Smooth muscle cell (in vitro differentiated cells): ENCODE results near the gene NOS1AP. TPM values are rescaled to one million over a fixed set of nuclear protein-coding genes. Genes with fewer than 3 reads are reported as not detected.

Source experiments
- DNase-seq: peaks from one replicate; lab custom pipeline; 2025; ENCODE audit not compliant: unreplicated experiment; lab: John Stamatoyannopoulos, UW
- H2AFZ ChIP-seq: fragments of 200-600 bp; sonication (generic); 2 replicates; pipeline ENCODE4 v1.6.0; 2016; ENCODE audit warnings: antibody characterized with exemption, low read depth, mild to moderate bottlenecking
- H3F3A ChIP-seq: fragments of 200-600 bp; sonication (generic); 2 replicates; pipeline ENCODE4 v1.6.0; 2017; ENCODE audit warnings: antibody characterized with exemption, low read depth
- H3K27ac ChIP-seq: fragments of 200-600 bp; sonication (generic); 2 replicates; pipeline ENCODE4 v1.5.1; 2016; ENCODE audit warnings: low read depth, mild to moderate bottlenecking
- H3K27me3 ChIP-seq: fragments of 200-600 bp; sonication (generic); 2 replicates; pipeline ENCODE4 v1.6.1; 2016; ENCODE audit warnings: low read depth, mild to moderate bottlenecking
- H3K36me3 ChIP-seq: fragments of 200-600 bp; sonication (generic); 2 replicates; pipeline ENCODE4 v1.5.1; 2016; ENCODE audit warnings: low read depth
- H3K4me1 ChIP-seq: fragments of 200-600 bp; sonication (generic); 2 replicates; pipeline ENCODE4 v1.5.1; 2016; ENCODE audit warnings: low read depth
- H3K4me2 ChIP-seq: fragments of 200-600 bp; sonication (generic); 2 replicates; pipeline ENCODE4 v1.6.0; 2016; ENCODE audit warnings: mild to moderate bottlenecking
- H3K4me3 ChIP-seq: fragments of 200-600 bp; sonication (generic); 2 replicates; pipeline ENCODE4 v1.5.1; 2016; ENCODE audit warnings: mild to moderate bottlenecking
- H3K79me2 ChIP-seq: fragments of 200-600 bp; sonication (generic); 2 replicates; pipeline ENCODE4 v1.6.0; 2016; ENCODE audit warnings: low read depth, mild to moderate bottlenecking
- H3K9ac ChIP-seq: fragments of 200-600 bp; sonication (generic); 2 replicates; pipeline ENCODE4 v1.6.0; 2016; ENCODE audit warnings: low read depth
- H3K9me3 ChIP-seq: fragments of 200-600 bp; sonication (generic); replicated peaks from 2 replicates; pipeline ENCODE4 v1.5.1; 2016; ENCODE audit warnings: low read depth
- H4K20me1 ChIP-seq: fragments of 200-600 bp; sonication (generic); 2 replicates; pipeline ENCODE4 v1.6.0; 2016; ENCODE audit warnings: low read depth
- WGBS: methylation state at CpG from one replicate; pipeline ENCODE4 v1.1.7; 2016; ENCODE audit warnings: low lambda C conversion rate; 5-methylcytosine and 5-hydroxymethylcytosine counted together
- polyA plus RNA-seq: library from polyadenylated mRNA; unstranded; fragments of >200 nt; fragmentation: Nextera tagmentation; extraction: Ambion mirVana; gene quantifications from 2 replicates; pipeline ENCODE4 v1.2.1, GENCODE V29; 2016
- total RNA-seq: library from RNA; depleted of rRNA; stranded (reverse); fragments of >200 nt; gene quantifications from 2 replicates; pipeline ENCODE4 v1.2.3, GENCODE V29; 2014
- TF ChIP-seq, protein P1 (sequence below): fragments of 200-600 bp; sonication (generic); IDR thresholded peaks from 2 replicates; pipeline ENCODE4 v1.5.1; 2017; ENCODE audit warnings: borderline replicate concordance, mild to moderate bottlenecking, antibody characterized with exemption; ENCODE audit not compliant: insufficient read depth, poor library complexity, severe bottlenecking

NOS1AP gene
- total and polyA plus RNA-seq, 2 experiments from 2014 or later = 0.54 to 0.80 TPM

DNA sequence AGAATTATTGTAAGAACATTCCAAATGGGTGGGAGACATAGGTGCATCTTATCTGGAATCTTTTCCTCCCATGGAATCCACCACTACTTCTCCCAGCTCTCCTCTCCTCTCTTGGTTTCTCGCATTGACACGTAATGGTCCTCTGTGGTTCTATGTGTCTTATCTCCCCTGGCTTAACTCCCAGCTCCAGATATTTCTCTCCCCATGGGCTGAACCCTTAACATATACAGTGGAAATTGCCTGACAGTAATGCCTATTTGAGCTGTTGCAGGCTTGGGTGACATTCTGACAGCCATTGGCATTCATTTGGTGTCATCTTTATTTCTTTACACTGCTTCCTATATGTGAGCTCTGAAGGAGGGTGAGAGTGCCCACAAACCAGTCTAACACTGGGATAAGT, 188.9 kb downstream of the NOS1AP start:
- Histone ChIP-seq H3K4me2 (no peak overlapping the region), H3K9ac (no peak overlapping the region), H3K36me3 (no peaks in the 10 kb centered on the region), H3F3A (no peaks in the 10 kb centered on the region), H3K4me1 (peaks cover 3% of the 10 kb centered on the region), H3K9me3 (no peaks in the 10 kb centered on the region), H2AFZ (no peak overlapping the region), H3K79me2 (no peaks in the 10 kb centered on the region), H4K20me1 (no peaks in the 10 kb centered on the region), H3K4me3 (no peak overlapping the region), H3K27me3 (no peaks in the 10 kb centered on the region), H3K27ac (no peak overlapping the region)
- 49% methylated on average over 2 of the region's 2 CpGs for WGBS
- DNase-seq = no peak
- TF ChIP-seq, protein P1, sequence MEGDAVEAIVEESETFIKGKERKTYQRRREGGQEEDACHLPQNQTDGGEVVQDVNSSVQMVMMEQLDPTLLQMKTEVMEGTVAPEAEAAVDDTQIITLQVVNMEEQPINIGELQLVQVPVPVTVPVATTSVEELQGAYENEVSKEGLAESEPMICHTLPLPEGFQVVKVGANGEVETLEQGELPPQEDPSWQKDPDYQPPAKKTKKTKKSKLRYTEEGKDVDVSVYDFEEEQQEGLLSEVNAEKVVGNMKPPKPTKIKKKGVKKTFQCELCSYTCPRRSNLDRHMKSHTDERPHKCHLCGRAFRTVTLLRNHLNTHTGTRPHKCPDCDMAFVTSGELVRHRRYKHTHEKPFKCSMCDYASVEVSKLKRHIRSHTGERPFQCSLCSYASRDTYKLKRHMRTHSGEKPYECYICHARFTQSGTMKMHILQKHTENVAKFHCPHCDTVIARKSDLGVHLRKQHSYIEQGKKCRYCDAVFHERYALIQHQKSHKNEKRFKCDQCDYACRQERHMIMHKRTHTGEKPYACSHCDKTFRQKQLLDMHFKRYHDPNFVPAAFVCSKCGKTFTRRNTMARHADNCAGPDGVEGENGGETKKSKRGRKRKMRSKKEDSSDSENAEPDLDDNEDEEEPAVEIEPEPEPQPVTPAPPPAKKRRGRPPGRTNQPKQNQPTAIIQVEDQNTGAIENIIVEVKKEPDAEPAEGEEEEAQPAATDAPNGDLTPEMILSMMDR = no peak

DNA sequence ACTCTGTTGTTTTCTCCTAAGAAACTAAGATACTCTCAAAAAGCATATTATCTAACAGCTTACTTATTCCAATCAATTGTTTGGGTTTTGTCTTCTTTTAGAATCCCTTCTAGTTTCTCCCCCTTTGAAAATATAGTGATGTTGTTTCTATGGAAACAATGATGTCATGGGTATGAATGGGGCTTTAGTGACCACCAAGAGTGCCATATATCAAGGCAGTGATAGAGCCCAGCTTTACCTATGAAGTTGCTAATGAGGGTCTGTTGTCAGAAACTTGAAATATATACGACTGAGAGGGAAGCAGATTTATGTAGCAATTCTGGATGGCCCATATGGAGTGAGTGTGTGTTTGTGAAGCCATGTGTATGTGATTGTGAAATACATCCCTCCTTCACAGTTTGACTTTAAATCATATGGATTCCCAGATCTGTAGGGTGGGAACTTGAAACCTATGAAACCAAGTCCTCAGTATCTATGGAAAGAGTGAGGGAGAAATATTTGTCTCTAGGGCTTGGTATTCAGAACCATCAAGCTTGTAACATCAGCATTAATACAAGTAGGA, 190.5 kb downstream of the NOS1AP start:
- H3K4me1 ChIP-seq = peaks cover 3% of the 10 kb centered on the region
- no peaks in the 10 kb centered on the region for H4K20me1 ChIP-seq
- no peak overlapping the region for H3K4me2 ChIP-seq
- no peaks in the 10 kb centered on the region for H3F3A ChIP-seq
- no peak overlapping the region for H3K4me3 ChIP-seq
- no peak for DNase-seq
- TF ChIP-seq, protein P1 = no peak
- no peaks in the 10 kb centered on the region for H3K79me2 ChIP-seq
- H3K36me3 ChIP-seq = no peaks in the 10 kb centered on the region
- H3K9ac ChIP-seq = no peak overlapping the region
- H2AFZ ChIP-seq = no peak overlapping the region
- no peaks in the 10 kb centered on the region for H3K9me3 ChIP-seq
- no peaks in the 10 kb centered on the region for H3K27me3 ChIP-seq
- H3K27ac ChIP-seq = no peak overlapping the region
- WGBS = 82% methylated on average over 1 of the region's 1 CpG

DNA sequence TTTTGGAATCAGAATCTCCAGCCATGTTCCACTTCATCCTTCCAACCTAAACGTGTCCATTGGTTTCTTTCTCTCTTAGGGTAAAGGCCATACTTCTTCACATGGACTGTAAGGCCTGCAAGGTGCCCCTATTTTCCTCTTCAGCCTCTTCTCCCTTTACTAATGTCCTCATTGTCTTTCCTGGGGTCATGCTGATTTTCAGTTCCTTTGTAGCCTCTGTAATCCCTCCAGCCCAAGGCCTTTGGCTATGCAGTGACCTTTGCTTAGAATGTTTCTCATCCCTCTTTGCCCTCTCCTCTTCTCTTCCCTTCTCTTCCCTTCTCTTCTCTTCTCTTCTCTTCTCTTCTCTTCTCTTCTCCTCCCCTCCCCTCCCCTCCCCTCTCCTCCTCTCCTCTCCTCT, 194.6 kb downstream of the NOS1AP start:
- 76% methylated on average over 1 of the region's 1 CpG for WGBS
- no peak overlapping the region for H2AFZ ChIP-seq
- H3K4me3 ChIP-seq = no peak overlapping the region

More for the DNA sequence above, 194.6 kb downstream of the NOS1AP start:
- Histone ChIP-seq H3K4me2 (no peak overlapping the region), H3K9me3 (no peaks in the 10 kb centered on the region), H3K27ac (no peak overlapping the region), H3K9ac (no peak overlapping the region), H3F3A (no peaks in the 10 kb centered on the region), H3K27me3 (no peaks in the 10 kb centered on the region), H3K36me3 (no peaks in the 10 kb centered on the region), H4K20me1 (no peaks in the 10 kb centered on the region), H3K4me1 (no peaks in the 10 kb centered on the region), H3K79me2 (no peaks in the 10 kb centered on the region)
- DNase-seq = no peak
- TF ChIP-seq, protein P1 = no peak
